ENCODE data around the gene NSUN2. TPM values are rescaled to one million over a fixed set of nuclear protein-coding genes. Genes with fewer than 3 reads are reported as not detected.

NSUN2 gene
- total RNA-seq, 1 donor from 2014 or later, result 70.2 TPM

DNA sequence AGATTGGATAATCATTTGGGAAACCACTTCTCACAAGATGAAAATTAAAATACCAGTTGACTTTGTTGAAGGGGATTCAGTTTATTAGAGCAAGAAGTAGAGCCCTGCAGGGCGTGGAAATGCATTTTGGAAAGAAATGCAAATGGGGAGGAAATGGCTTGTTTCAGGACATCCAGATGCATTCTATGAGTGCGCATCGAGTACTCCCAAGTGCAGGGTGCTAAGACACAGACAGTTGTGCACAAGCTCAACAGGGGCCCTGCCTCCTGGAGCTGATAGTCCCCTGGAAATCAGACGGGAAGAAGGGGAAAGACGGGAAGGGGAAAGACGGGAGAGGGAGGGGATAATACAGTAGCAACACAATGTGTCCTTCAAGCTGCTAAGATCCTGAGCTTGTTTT is 64.0 kb downstream of the NSUN2 start:
- Mint-ChIP-seq H3K4me3 (ENCODE audit: unreplicated experiment) (no peak overlapping the region), H3K27me3 (ENCODE audit: unreplicated experiment) (peaks cover 12% of the 10 kb centered on the region), H3K4me1 (ENCODE audit: unreplicated experiment) (no peaks in the 10 kb centered on the region), H3K27ac (ENCODE audit: unreplicated experiment) (no peak overlapping the region), H3K36me3 (ENCODE audit: low read depth, unreplicated experiment) (peaks cover 2% of the 10 kb centered on the region), H3K9me3 (ENCODE audit: unreplicated experiment) (no peaks in the 10 kb centered on the region)
- no peak for DNase-seq (ENCODE audit: low spot score)
- TF ChIP-seq, protein P1, sequence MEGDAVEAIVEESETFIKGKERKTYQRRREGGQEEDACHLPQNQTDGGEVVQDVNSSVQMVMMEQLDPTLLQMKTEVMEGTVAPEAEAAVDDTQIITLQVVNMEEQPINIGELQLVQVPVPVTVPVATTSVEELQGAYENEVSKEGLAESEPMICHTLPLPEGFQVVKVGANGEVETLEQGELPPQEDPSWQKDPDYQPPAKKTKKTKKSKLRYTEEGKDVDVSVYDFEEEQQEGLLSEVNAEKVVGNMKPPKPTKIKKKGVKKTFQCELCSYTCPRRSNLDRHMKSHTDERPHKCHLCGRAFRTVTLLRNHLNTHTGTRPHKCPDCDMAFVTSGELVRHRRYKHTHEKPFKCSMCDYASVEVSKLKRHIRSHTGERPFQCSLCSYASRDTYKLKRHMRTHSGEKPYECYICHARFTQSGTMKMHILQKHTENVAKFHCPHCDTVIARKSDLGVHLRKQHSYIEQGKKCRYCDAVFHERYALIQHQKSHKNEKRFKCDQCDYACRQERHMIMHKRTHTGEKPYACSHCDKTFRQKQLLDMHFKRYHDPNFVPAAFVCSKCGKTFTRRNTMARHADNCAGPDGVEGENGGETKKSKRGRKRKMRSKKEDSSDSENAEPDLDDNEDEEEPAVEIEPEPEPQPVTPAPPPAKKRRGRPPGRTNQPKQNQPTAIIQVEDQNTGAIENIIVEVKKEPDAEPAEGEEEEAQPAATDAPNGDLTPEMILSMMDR (IDR thresholded peaks at IDR 0.05; ENCODE audit: unreplicated experiment), result no peak

GRCh38 chr5:6568383-6568782 is 64.5 kb downstream of the NSUN2 start:
- TF ChIP-seq, protein P1 (IDR thresholded peaks at IDR 0.05; ENCODE audit: unreplicated experiment), result no peak
- no peak overlapping the region for H3K4me3 Mint-ChIP-seq (ENCODE audit: unreplicated experiment)

GRCh38 chr5:6567835-6568234 is 65.0 kb downstream of the NSUN2 start:
- H3K4me3 Mint-ChIP-seq (ENCODE audit: unreplicated experiment), result no peak overlapping the region
- TF ChIP-seq, protein P1 (IDR thresholded peaks at IDR 0.05; ENCODE audit: unreplicated experiment), result no peak
- no peaks in the 10 kb centered on the region for H3K4me1 Mint-ChIP-seq (ENCODE audit: unreplicated experiment)
- H3K27ac Mint-ChIP-seq (ENCODE audit: unreplicated experiment), result no peak overlapping the region
- no peaks in the 10 kb centered on the region for H3K9me3 Mint-ChIP-seq (ENCODE audit: unreplicated experiment)
- H3K36me3 Mint-ChIP-seq (ENCODE audit: low read depth, unreplicated experiment), result no peaks in the 10 kb centered on the region
- H3K27me3 Mint-ChIP-seq (ENCODE audit: unreplicated experiment), result peaks cover 9% of the 10 kb centered on the region
- no peak for DNase-seq (ENCODE audit: low spot score)

More at GRCh38 chr5:6568383-6568782, 64.5 kb downstream of the NSUN2 start:
- Mint-ChIP-seq H3K27ac (ENCODE audit: unreplicated experiment) (no peak overlapping the region), H3K9me3 (ENCODE audit: unreplicated experiment) (no peaks in the 10 kb centered on the region), H3K36me3 (ENCODE audit: low read depth, unreplicated experiment) (no peaks in the 10 kb centered on the region), H3K27me3 (ENCODE audit: unreplicated experiment) (peaks cover 11% of the 10 kb centered on the region), H3K4me1 (ENCODE audit: unreplicated experiment) (no peaks in the 10 kb centered on the region)
- no peak for DNase-seq (ENCODE audit: low spot score)

GRCh38 chr5:6567068-6567467 is 65.8 kb downstream of the NSUN2 start:
- H3K9me3 Mint-ChIP-seq (ENCODE audit: unreplicated experiment), result no peaks in the 10 kb centered on the region
- H3K27me3 Mint-ChIP-seq (ENCODE audit: unreplicated experiment), result peaks cover 9% of the 10 kb centered on the region
- TF ChIP-seq, protein P1 (IDR thresholded peaks at IDR 0.05; ENCODE audit: unreplicated experiment), result no peak
- H3K36me3 Mint-ChIP-seq (ENCODE audit: low read depth, unreplicated experiment), result no peaks in the 10 kb centered on the region
- H3K4me1 Mint-ChIP-seq (ENCODE audit: unreplicated experiment), result no peaks in the 10 kb centered on the region
- H3K27ac Mint-ChIP-seq (ENCODE audit: unreplicated experiment), result no peak overlapping the region
- DNase-seq (ENCODE audit: low spot score), result no peak
- H3K4me3 Mint-ChIP-seq (ENCODE audit: unreplicated experiment), result no peak overlapping the region

DNA sequence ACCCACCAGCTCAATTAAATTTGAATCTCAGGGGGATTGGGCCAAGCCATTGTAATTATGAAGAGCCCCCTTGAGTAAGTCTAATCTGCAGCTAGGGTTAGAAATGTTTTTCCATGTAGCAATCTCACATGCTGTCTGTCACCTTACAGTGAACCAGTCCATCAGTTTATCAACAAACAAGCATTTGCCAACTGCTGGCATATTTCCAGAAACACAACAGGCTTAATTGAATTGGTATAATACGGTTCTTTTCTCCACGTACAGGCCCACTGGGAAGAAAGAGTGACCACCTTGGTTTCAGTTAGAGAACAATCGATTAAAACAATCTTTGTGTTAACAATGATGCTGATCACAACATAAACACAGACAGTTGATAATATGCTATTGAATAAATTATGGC is 67.4 kb downstream of the NSUN2 start:
- no peaks in the 10 kb centered on the region for H3K36me3 Mint-ChIP-seq (ENCODE audit: low read depth, unreplicated experiment)
- no peak for DNase-seq (ENCODE audit: low spot score)
- H3K9me3 Mint-ChIP-seq (ENCODE audit: unreplicated experiment), result no peaks in the 10 kb centered on the region
- H3K27ac Mint-ChIP-seq (ENCODE audit: unreplicated experiment), result no peak overlapping the region
- no peaks in the 10 kb centered on the region for H3K4me1 Mint-ChIP-seq (ENCODE audit: unreplicated experiment)
- TF ChIP-seq, protein P1 (IDR thresholded peaks at IDR 0.05; ENCODE audit: unreplicated experiment), result no peak
- H3K4me3 Mint-ChIP-seq (ENCODE audit: unreplicated experiment), result no peak overlapping the region
- peaks cover 6% of the 10 kb centered on the region for H3K27me3 Mint-ChIP-seq (ENCODE audit: unreplicated experiment)

All from endothelial cell (in vitro differentiated cells).